ENCODE results near the gene HNRNPCL1. TPM values are rescaled to one million over a fixed set of nuclear protein-coding genes. Genes with fewer than 3 reads are reported as not detected.
"Not testable (repeated sequence)": the region's sequence is repeated elsewhere in the genome, so short reads cannot be mapped to it uniquely, and the experiment has no call there.

Gene HNRNPCL1
- not detected for total RNA-seq

- 87 to 91% methylated on average over 2 to 7 of the region's 7 CpGs for WGBS, 2 donors
- peaks cover 0 to 11% (median 0%) of the 10 kb centered on the region in 4 donors for H3K27me3 ChIP-seq
- H3K27ac ChIP-seq; H3K4me1 ChIP-seq; H3K4me3 ChIP-seq; intact Hi-C loops (cut with DNase I); H3K9me3 ChIP-seq; H3K36me3 ChIP-seq; DNase-seq: not testable (repeated sequence)
These were observed at the start of gene HNRNPCL1 for GRCh38 chr1:12848620-12849019. TSS of gene HNRNPCL1 (minus strand) at chr1:12848720. CDS start at chr1:12848289, 431 bp downstream.

GRCh38 chr1:12898170-12898569 is 49.6 kb upstream of the HNRNPCL1 start, which contains the start of gene PRAMEF10:
TSS of gene PRAMEF10 (minus strand) at chr1:12898270. CDS start at chr1:12895847, 2,423 bp downstream.
- H3K27me3 ChIP-seq; H3K9me3 ChIP-seq; H3K36me3 ChIP-seq; intact Hi-C loops (cut with DNase I); H3K4me3 ChIP-seq; H3K4me1 ChIP-seq; H3K27ac ChIP-seq; DNase-seq: not testable (repeated sequence)
- WGBS, 2 donors: no CpG with 5 or more reads among the region's 1 CpG

- H3K4me1 ChIP-seq; H3K27ac ChIP-seq; H3K9me3 ChIP-seq; intact Hi-C loops (cut with DNase I); H3K4me3 ChIP-seq; DNase-seq; H3K36me3 ChIP-seq; H3K27me3 ChIP-seq: not testable (repeated sequence)
- 54 to 74% methylated on average over 3 of the region's 3 CpGs for WGBS, 2 donors
These were observed 37.6 kb upstream of the HNRNPCL1 start, which contains the start of gene PRAMEF4 for GRCh38 chr1:12886101-12886500. TSS of gene PRAMEF4 (minus strand) at chr1:12886201. CDS start at chr1:12883394, 2,807 bp downstream.

- DNase-seq; intact Hi-C loops (cut with DNase I); H3K27me3 ChIP-seq; H3K9me3 ChIP-seq; H3K36me3 ChIP-seq; H3K4me1 ChIP-seq; H3K27ac ChIP-seq; H3K4me3 ChIP-seq: not testable (repeated sequence)
- 65% methylated on average over 3 of the region's 4 CpGs; no CpG with 5 or more reads in 1 of the 2 donors for WGBS, 2 donors
These were observed 29.9 kb upstream of the HNRNPCL1 start for GRCh38 chr1:12878453-12878852.

GRCh38 chr1:12863131-12863880 is 14.8 kb upstream of the HNRNPCL1 start:
- WGBS, 2 donors: no CpG with 5 or more reads among the region's 7 CpGs
- intact Hi-C loops (cut with DNase I); DNase-seq: not testable (repeated sequence)

GRCh38 chr1:12856786-12857185 is 8.3 kb upstream of the HNRNPCL1 start, which contains the start of gene PRAMEF2:
TSS of gene PRAMEF2 (plus strand) at chr1:12857086. CDS start at chr1:12859010, 1,924 bp downstream.
- intact Hi-C loops (cut with DNase I): not testable (repeated sequence)
- 33 to 86% methylated on average over 1 of the region's 2 CpGs for WGBS, 2 donors

More at GRCh38 chr1:12863131-12863880, 14.8 kb upstream of the HNRNPCL1 start:
- H3K9me3 ChIP-seq, H3K27me3 ChIP-seq, H3K27ac ChIP-seq, H3K4me3 ChIP-seq, H3K36me3 ChIP-seq, H3K4me1 ChIP-seq: not testable (repeated sequence)

GRCh38 chr1:12851779-12852178 is 3.3 kb upstream of the HNRNPCL1 start:
- peaks cover 0 to 11% (median 0%) of the 10 kb centered on the region in 4 donors for H3K27me3 ChIP-seq
- TF ChIP-seq POLR2A (IDR thresholded peaks at IDR 0.05) (no peak), CTCF (IDR thresholded peaks at IDR 0.05) (no peak)
- WGBS, 2 donors: 51% methylated on average over 4 of the region's 4 CpGs; no CpG with 5 or more reads in 1 of the 2 donors
- no peaks in the 10 kb centered on the region for H3K36me3 ChIP-seq
- H3K9me3 ChIP-seq: no peaks in the 10 kb centered on the region
- no peak overlapping the region for H3K27ac ChIP-seq
- no peak for DNase-seq
- intact Hi-C loops (cut with DNase I): no loop called here
- H3K4me3 ChIP-seq: no peak overlapping the region
- H3K4me1 ChIP-seq: no peaks in the 10 kb centered on the region

More at GRCh38 chr1:12856786-12857185, 8.3 kb upstream of the HNRNPCL1 start, which contains the start of gene PRAMEF2:
- not testable (repeated sequence) for DNase-seq, H3K27ac ChIP-seq, H3K4me3 ChIP-seq, H3K9me3 ChIP-seq, H3K27me3 ChIP-seq, H3K36me3 ChIP-seq, H3K4me1 ChIP-seq

- DNase-seq; intact Hi-C loops (cut with DNase I); H3K27me3 ChIP-seq; H3K4me3 ChIP-seq; H3K27ac ChIP-seq; H3K4me1 ChIP-seq; H3K36me3 ChIP-seq; H3K9me3 ChIP-seq: not testable (repeated sequence)
- WGBS, 2 donors: 13 to 46% methylated on average over 1 to 2 of the region's 2 CpGs
These were observed 15.3 kb downstream of the HNRNPCL1 start for GRCh38 chr1:12833251-12833650.

GRCh38 chr1:12831310-12831709 is 17.2 kb downstream of the HNRNPCL1 start, which contains the start of gene PRAMEF11:
TSS of gene PRAMEF11 (minus strand) at chr1:12831410. CDS start at chr1:12828789, 2,621 bp downstream.
- intact Hi-C loops (cut with DNase I); H3K9me3 ChIP-seq; H3K27me3 ChIP-seq; H3K27ac ChIP-seq; H3K4me3 ChIP-seq; H3K36me3 ChIP-seq; DNase-seq; H3K4me1 ChIP-seq: not testable (repeated sequence)
- whole genome bisulfite sequencing, 2 donors: 53 to 56% methylated on average over 2 to 3 of the region's 3 CpGs

GRCh38 chr1:12819061-12819460 is 29.5 kb downstream of the HNRNPCL1 start:
- H3K9me3 ChIP-seq; H3K4me3 ChIP-seq; H3K4me1 ChIP-seq; intact Hi-C loops (cut with DNase I); H3K27ac ChIP-seq; H3K36me3 ChIP-seq; DNase-seq: not testable (repeated sequence)
- H3K27me3 ChIP-seq: peaks cover 0 to 12% (median 0%) of the 10 kb centered on the region in 4 donors
- WGBS, 2 donors: 20% methylated on average over 1 of the region's 6 CpGs; no CpG with 5 or more reads in 1 of the 2 donors

Measured in esophagus squamous epithelium (tissue), 5 donors.